HUDEP-2 (cell line): ENCODE data around the gene VWA8.
A peak's percentile ranks its signal among the peaks of the same experiment; 100 is the strongest.
"Not testable (repeated sequence)": the region's sequence is repeated elsewhere in the genome, so short reads cannot be mapped to it uniquely, and the experiment has no call there.

ENCODE experiments used
- DNase-seq, 76 experiments: peaks; one replicate each; lab custom pipeline; 2025; ENCODE audit not compliant: unreplicated experiment in 76 of 76; lab: John Stamatoyannopoulos, UW

The VWA8 gene

GRCh38 chr13:41969072-41969471 is 8.2 kb upstream of the VWA8 start:
- DNase-seq: no peak

- DNase-seq: no peak
Measured at GRCh38 chr13:41966671-41967070, 5.8 kb upstream of the VWA8 start.

GRCh38 chr13:41962994-41963393 is 2.1 kb upstream of the VWA8 start:
- no peak for DNase-seq

GRCh38 chr13:41961466-41961760 is 504 bp upstream of the VWA8 start:
- DNase-seq: no peak

GRCh38 chr13:41960211-41960636 is 685 bp downstream of the VWA8 start:
- peak in 5 of 76 experiments; percentile 26 to 52 (median 38) for DNase-seq

GRCh38 chr13:41956272-41956671 is 4.6 kb downstream of the VWA8 start:
- no peak for DNase-seq

GRCh38 chr13:41955605-41956004 is 5.3 kb downstream of the VWA8 start:
- no peak for DNase-seq

GRCh38 chr13:41954226-41954625 is 6.7 kb downstream of the VWA8 start:
- peak in 5 of 76 experiments; percentile 6 to 28 (median 11) for DNase-seq

GRCh38 chr13:41952749-41953148 is 8.2 kb downstream of the VWA8 start:
- no peak for DNase-seq

- DNase-seq: not testable (repeated sequence)
Measured at GRCh38 chr13:41949104-41949503, 11.8 kb downstream of the VWA8 start.

- DNase-seq: no peak
Measured at GRCh38 chr13:41945926-41946325, 15.0 kb downstream of the VWA8 start.

GRCh38 chr13:41944635-41945397 is 16.1 kb downstream of the VWA8 start:
- DNase-seq: no peak

- no peak for DNase-seq
Measured at GRCh38 chr13:41944229-41944628, 16.7 kb downstream of the VWA8 start.

GRCh38 chr13:41942462-41943094 is 18.3 kb downstream of the VWA8 start:
- peak in 4 of 76 experiments; percentile 1 to 15 (median 10) for DNase-seq

GRCh38 chr13:41941174-41941573 is 19.7 kb downstream of the VWA8 start:
- no peak for DNase-seq

GRCh38 chr13:41939398-41939797 is 21.5 kb downstream of the VWA8 start:
- DNase-seq: no peak

- DNase-seq: no peak
Measured at GRCh38 chr13:41938918-41939317, 22.0 kb downstream of the VWA8 start.

GRCh38 chr13:41937388-41937787 is 23.5 kb downstream of the VWA8 start:
- DNase-seq: no peak

GRCh38 chr13:41935501-41935900 is 25.4 kb downstream of the VWA8 start:
- no peak for DNase-seq

- DNase-seq: no peak
Measured at GRCh38 chr13:41934994-41935393, 25.9 kb downstream of the VWA8 start.

- no peak for DNase-seq
Measured at GRCh38 chr13:41934120-41934519, 26.8 kb downstream of the VWA8 start.

- no peak for DNase-seq
Measured at GRCh38 chr13:41931337-41931736, 29.6 kb downstream of the VWA8 start.
